Right kidney (tissue), 1 donor: ENCODE results near the gene SLMAP.

Experiments used
- DNase-seq: peaks from one replicate; pipeline ENCODE4 v3.0.0-alpha.2; 2016

The SLMAP gene

GRCh38 chr3:57893668-57894067, 137.6 kb downstream of the SLMAP start:
- DNase-seq, result no peak

GRCh38 chr3:57896031-57896430, 139.9 kb downstream of the SLMAP start:
- no peak for DNase-seq

GRCh38 chr3:57896691-57897090, 140.6 kb downstream of the SLMAP start:
- no peak for DNase-seq

GRCh38 chr3:57900786-57901185, 144.7 kb downstream of the SLMAP start:
- DNase-seq, result no peak

- no peak for DNase-seq
Measured at GRCh38 chr3:57903124-57903890, 147.2 kb downstream of the SLMAP start.

GRCh38 chr3:57910990-57911389, 154.9 kb downstream of the SLMAP start:
- DNase-seq, result no peak

- no peak for DNase-seq
Measured at GRCh38 chr3:57911593-57911992, 155.5 kb downstream of the SLMAP start.

GRCh38 chr3:57917601-57918000, 161.5 kb downstream of the SLMAP start:
- DNase-seq, result no peak

- DNase-seq, result no peak
Measured at GRCh38 chr3:57918123-57918837, 162.2 kb downstream of the SLMAP start.

GRCh38 chr3:57919987-57920386, 163.9 kb downstream of the SLMAP start:
- DNase-seq, result no peak

- no peak for DNase-seq
Measured at GRCh38 chr3:57923101-57923500, 167.0 kb downstream of the SLMAP start.

- DNase-seq, result no peak
Measured at GRCh38 chr3:57923752-57924151, 167.6 kb downstream of the SLMAP start.

GRCh38 chr3:57927166-57927565, 171.1 kb downstream of the SLMAP start:
- DNase-seq, result no peak

- DNase-seq, result no peak
Measured at GRCh38 chr3:57927916-57928315, 171.8 kb downstream of the SLMAP start.

- DNase-seq, result no peak
Measured at GRCh38 chr3:57928511-57928910, 172.4 kb downstream of the SLMAP start.

GRCh38 chr3:57929988-57930387, 173.9 kb downstream of the SLMAP start:
- no peak for DNase-seq

GRCh38 chr3:57933602-57934001, 177.5 kb downstream of the SLMAP start:
- no peak for DNase-seq

- DNase-seq, result no peak
Measured at GRCh38 chr3:57934373-57934772, 178.3 kb downstream of the SLMAP start.

- DNase-seq, result no peak
Measured at GRCh38 chr3:57935539-57935938, 179.4 kb downstream of the SLMAP start.

- no peak for DNase-seq
Measured at GRCh38 chr3:57937092-57937491, 181.0 kb downstream of the SLMAP start.

GRCh38 chr3:57939775-57940174, 183.7 kb downstream of the SLMAP start:
- no peak for DNase-seq

- DNase-seq, result no peak
Measured at GRCh38 chr3:57942388-57942787, 186.3 kb downstream of the SLMAP start.

GRCh38 chr3:57942872-57943283, 186.8 kb downstream of the SLMAP start:
- DNase-seq, result no peak
